HuH-7.5 (cell line): Measurements from ENCODE around the gene MROH2A.
A peak's percentile ranks its signal among the peaks of the same experiment; 100 is the strongest.
"Not testable (repeated sequence)": the region's sequence is repeated elsewhere in the genome, so short reads cannot be mapped to it uniquely, and the experiment has no call there.

ENCODE experiments used
- DNase-seq: peaks from one replicate; pipeline ENCODE4 v3.0.0; 2011; ENCODE audit warnings: low spot score

Gene MROH2A

DNA sequence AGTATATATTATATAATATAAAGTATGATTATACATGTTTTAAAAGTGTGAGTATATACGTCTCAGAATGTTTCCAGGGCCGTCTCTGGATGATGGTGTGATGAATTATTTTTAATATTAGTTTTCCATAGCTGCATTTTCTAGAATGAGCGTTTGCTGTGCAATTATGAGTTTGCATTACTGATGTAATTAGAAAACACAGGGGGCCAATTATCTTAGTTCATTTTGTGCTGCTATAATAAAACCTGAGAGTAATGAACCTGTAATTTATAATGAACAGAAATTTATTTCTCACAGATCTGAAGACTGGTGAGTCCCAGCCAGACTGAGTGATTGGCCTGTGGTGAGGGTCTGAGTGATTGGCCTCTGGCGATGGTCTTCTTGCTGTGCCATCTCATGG is 80.2 kb downstream of the MROH2A start:
- DNase-seq = no peak

DNA sequence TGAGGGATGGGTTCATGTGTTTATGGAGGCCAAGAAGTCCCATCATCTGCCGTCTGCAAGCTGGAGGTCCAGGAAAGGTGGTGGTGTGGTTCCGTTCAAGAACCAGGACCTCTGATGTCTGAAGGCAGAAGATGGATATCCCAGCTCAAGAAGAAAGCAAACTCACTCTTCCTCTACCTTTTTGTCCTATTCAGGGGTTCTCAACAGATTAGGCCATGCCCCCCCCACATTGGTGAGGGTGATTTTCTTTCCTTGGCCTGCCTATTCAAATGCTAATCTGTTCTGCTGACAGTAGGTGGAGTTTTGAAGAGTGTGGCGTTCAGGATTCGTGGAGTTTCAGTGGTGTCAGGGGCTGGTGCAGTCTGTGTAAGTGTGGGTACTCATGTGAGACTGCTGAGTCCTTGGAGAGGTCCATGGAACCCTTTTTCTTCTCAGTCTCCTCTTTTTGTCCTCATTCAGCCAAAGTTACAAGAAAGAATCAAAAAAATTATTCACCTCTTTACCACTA is 84.2 kb downstream of the MROH2A start:
- no peak for DNase-seq

DNA sequence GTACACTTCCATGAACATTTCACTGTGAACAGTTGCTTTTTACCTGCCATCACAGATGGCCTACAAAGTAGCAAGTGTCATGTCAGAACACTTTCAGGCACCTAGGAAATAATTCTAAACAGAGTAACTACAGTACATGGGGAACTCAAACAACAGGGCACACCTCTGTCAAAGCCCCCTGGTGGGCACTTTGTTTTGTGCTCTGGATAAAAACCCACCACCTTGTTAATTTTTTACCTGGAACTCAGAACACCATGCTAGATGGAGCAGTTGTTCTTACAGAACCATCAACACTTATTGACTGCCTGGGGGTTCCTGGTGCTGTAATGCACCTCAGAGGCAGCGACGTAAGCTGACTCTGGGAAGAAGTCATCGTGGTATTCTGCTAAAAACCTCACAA is 87.7 kb downstream of the MROH2A start:
- peak; percentile 33 for DNase-seq

DNA sequence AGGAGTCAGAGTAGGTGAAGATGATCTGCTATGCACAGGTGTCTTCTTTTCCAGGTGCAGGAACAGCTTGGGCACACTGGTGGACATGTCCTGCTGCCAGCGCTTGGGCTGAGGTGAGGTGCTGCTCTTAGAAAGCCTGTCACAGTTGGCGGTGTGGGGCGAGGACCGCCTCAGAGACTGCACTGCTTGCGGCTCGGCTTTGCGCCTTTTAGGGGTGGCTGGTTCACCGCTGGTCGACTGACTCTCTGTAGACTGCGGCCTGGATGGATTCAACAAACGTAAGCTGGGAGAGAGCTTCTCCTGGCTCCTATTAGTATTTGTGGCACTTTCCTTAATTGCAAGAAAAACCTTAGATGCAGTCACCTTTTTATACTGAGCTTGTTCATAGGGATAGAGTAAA is 88.3 kb downstream of the MROH2A start:
- no peak for DNase-seq

DNA sequence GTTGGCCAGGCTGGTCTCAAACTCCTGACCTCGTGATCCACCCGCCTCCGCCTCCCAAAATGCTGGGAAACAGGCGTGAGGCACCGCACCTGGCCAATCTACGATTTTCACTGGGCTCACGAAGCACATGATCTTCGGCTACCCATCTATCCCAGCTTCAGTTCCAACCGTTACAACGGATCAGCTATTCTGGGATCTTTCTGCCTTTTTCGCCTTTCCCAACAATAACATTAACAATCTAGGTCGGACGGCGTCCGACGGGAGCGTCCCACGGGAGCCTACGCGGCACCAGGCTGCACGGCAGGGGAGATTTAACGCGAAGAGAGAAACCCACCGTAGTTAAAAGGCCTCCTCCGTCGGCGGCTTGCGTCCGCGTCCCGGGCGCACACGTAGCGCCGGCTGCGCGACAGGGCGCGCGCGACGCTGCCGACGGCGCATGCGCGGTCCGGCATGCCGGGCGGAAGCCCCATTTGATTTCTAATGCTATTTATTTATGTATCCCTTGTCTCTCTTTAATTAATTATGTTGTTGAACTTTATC is 89.9 kb downstream of the MROH2A start, which contains the start of gene MSL3B:
Gene MSL3B (minus strand): TSS at position 394 of the 540 bp plus-strand sequence.
- no peak for DNase-seq

DNA sequence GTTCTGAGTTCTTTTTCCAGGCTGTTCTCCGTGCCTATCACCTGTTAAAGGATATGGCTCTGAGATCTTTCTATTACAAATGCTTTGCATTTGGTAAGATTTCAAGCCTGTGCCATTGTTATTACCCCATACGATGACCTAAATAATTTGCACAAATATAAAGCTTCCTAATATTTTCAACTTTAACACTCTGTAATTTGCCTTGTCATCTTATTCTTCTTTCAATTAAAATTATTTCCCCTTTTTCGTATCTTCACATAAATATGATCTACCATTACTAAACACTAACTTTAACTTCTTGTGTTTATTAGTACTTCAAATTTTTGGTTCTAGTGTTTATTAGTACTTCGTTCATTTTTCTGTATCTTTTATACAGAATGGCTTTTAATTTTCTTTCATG is 93.3 kb downstream of the MROH2A start:
- no peak for DNase-seq

DNA sequence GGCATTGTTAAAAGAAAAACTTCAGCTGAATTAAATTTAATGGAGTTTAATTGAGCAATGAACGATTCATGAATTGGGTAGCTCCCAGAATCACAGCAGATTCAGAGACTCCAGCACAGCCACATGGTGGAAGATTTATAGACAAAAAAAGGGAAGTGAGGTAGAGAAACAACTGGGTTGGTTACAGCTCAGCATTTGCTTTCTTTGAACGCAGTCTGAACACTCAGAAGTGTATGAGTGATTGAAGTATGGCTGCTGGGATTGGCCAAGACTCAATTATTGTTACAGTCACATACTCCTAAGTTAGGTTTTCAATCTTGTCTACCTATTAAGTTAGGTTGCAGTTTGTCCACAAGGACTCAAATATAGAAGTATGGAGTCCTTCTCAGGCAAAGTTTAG is 94.0 kb downstream of the MROH2A start:
- DNase-seq = not testable (repeated sequence)

DNA sequence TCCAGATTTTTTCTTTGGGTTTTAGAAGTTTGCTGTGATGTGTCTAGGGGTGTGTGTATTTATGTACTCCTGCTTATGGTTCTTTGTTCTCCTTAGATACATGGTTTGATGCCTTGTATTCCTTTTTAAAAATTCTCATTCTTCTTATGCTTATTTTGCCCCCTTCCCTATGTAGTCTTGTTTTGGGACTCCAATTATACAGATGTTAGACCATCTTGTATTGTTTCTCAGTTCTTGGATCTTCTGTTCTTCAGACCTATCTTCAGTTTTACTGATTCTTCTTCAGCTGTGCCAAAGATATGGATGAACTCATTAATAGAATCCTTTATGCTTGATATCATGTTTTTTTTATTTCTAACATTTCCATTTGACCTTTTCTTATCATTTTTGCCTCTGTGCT is 104.2 kb downstream of the MROH2A start:
- no peak for DNase-seq
